ENCODE results near the gene SMARCA2.

DNA sequence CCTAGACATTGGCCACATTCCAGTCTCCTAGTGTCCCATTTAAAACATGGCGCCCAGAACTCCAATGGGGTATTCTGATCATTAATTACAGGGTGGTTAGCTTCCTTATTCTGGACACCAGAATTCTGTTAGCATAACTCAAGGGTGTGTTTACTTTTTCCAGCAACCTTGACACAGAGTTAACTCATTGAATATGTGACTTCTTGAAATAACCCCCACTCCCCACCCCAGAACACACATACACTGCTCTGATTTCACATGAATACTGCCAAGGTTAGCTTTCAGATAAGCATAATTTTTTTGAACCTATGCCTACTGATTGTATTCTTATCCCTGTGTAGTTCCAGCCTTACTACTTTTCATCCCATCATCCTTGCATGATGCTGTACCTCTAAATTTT lies 151.1 kb downstream of the SMARCA2 start:
- TF ChIP-seq ZNF384 (IDR thresholded peaks at IDR 0.05; ENCODE audit: borderline replicate concordance, low read depth, low read length) (no peak), NFIC (IDR thresholded peaks at IDR 0.05; ENCODE audit: low read depth, low read length) (no peak), EP300 (IDR thresholded peaks at IDR 0.05; ENCODE audit: borderline replicate concordance in 1 of 2, control insufficient read depth in 1 of 2, low read depth in 2 of 2, low read length in 2 of 2) (no peak), SUZ12 (IDR thresholded peaks at IDR 0.05; ENCODE audit: unreplicated experiment) (no peak), ZNF24 (IDR thresholded peaks at IDR 0.05) (no peak), ASH2L (IDR thresholded peaks at IDR 0.05; ENCODE audit: borderline replicate concordance, low read depth) (no peak), SMC3 (IDR thresholded peaks at IDR 0.05; ENCODE audit: borderline replicate concordance, low read length) (no peak), CHD2 (IDR thresholded peaks at IDR 0.05; ENCODE audit: borderline replicate concordance, low read depth, low read length) (no peak), EZH2 (IDR thresholded peaks at IDR 0.05; ENCODE audit: borderline replicate concordance, control insufficient read depth, low read depth, low read length) (no peak), BHLHE40 (IDR thresholded peaks at IDR 0.05; ENCODE audit: borderline replicate concordance in 1 of 2, low read depth in 2 of 2, low read length in 1 of 2) (no peak), BCL3 (IDR thresholded peaks at IDR 0.05; ENCODE audit: borderline replicate concordance, insufficient read depth, low read depth, low read length, poor library complexity, severe bottlenecking) (no peak)
- TF ChIP-seq, protein P1, sequence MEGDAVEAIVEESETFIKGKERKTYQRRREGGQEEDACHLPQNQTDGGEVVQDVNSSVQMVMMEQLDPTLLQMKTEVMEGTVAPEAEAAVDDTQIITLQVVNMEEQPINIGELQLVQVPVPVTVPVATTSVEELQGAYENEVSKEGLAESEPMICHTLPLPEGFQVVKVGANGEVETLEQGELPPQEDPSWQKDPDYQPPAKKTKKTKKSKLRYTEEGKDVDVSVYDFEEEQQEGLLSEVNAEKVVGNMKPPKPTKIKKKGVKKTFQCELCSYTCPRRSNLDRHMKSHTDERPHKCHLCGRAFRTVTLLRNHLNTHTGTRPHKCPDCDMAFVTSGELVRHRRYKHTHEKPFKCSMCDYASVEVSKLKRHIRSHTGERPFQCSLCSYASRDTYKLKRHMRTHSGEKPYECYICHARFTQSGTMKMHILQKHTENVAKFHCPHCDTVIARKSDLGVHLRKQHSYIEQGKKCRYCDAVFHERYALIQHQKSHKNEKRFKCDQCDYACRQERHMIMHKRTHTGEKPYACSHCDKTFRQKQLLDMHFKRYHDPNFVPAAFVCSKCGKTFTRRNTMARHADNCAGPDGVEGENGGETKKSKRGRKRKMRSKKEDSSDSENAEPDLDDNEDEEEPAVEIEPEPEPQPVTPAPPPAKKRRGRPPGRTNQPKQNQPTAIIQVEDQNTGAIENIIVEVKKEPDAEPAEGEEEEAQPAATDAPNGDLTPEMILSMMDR (IDR thresholded peaks at IDR 0.05 in 2 of 3, conservative IDR thresholded peaks at IDR 0.05 in 1 of 3; ENCODE audit: control insufficient read depth in 2 of 3, extremely low read depth in 1 of 3, insufficient read depth in 1 of 3, low read depth in 3 of 3, low read length in 3 of 3), result no peak
- TF ChIP-seq, protein P2, sequence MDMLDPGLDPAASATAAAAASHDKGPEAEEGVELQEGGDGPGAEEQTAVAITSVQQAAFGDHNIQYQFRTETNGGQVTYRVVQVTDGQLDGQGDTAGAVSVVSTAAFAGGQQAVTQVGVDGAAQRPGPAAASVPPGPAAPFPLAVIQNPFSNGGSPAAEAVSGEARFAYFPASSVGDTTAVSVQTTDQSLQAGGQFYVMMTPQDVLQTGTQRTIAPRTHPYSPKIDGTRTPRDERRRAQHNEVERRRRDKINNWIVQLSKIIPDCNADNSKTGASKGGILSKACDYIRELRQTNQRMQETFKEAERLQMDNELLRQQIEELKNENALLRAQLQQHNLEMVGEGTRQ (IDR thresholded peaks at IDR 0.05; ENCODE audit: borderline replicate concordance, low read depth, low read length), result no peak

Measured in GM12878 (cell line).